ENCODE data around the gene SF3B3. TPM values are rescaled to one million over a fixed set of nuclear protein-coding genes. Genes with fewer than 3 reads are reported as not detected.

The SF3B3 gene
- total RNA-seq, 1 donor from 2014 or later = 188 TPM

- H3K27ac Mint-ChIP-seq = no peak overlapping the region
These were observed 40.2 kb upstream of the SF3B3 start for GRCh38 chr16:70483426-70483825.

GRCh38 chr16:70484867-70485266 lies 38.7 kb upstream of the SF3B3 start:
- H3K9me3 Mint-ChIP-seq = no peaks in the 10 kb centered on the region
- no peak overlapping the region for H3K4me3 ChIP-seq
- no peaks in the 10 kb centered on the region for H4K20me1 ChIP-seq (ENCODE audit: low read depth)
- TF ChIP-seq EZH2 (IDR thresholded peaks at IDR 0.05) (no peak), EZH2phosphoT487 (IDR thresholded peaks at IDR 0.05) (no peak), CTCF (IDR thresholded peaks at IDR 0.05) (no peak)
- H3K4me2 ChIP-seq = no peak overlapping the region
- H3K4me1 Mint-ChIP-seq = no peaks in the 10 kb centered on the region
- H3K36me3 Mint-ChIP-seq = peaks cover 8% of the 10 kb centered on the region
- no peaks in the 10 kb centered on the region for H3K9me3 ChIP-seq (ENCODE audit: low read depth)
- H3K27me3 Mint-ChIP-seq (ENCODE audit: insufficient read depth, low read depth) = peaks cover 3% of the 10 kb centered on the region
- H3K27ac Mint-ChIP-seq = no peak overlapping the region
- H3K9ac ChIP-seq = no peak overlapping the region
- H3K4me3 Mint-ChIP-seq = no peak overlapping the region
- no peak for DNase-seq (ENCODE audit: low spot score)
- H3K27ac ChIP-seq = no peak overlapping the region
- H2AFZ ChIP-seq (replicated peaks) = no peak overlapping the region
- H3F3A ChIP-seq (ENCODE audit: low read depth) = no peaks in the 10 kb centered on the region
- H3K27me3 ChIP-seq = no peaks in the 10 kb centered on the region
- H3K4me1 ChIP-seq = no peaks in the 10 kb centered on the region
- no peaks in the 10 kb centered on the region for H3K79me2 ChIP-seq (ENCODE audit: low read depth)
- H3K36me3 ChIP-seq = no peaks in the 10 kb centered on the region

More at GRCh38 chr16:70483426-70483825, 40.2 kb upstream of the SF3B3 start:
- H3F3A ChIP-seq (ENCODE audit: low read depth) = no peaks in the 10 kb centered on the region
- no peak overlapping the region for H3K4me2 ChIP-seq
- TF ChIP-seq EZH2phosphoT487 (IDR thresholded peaks at IDR 0.05) = no peak
- TF ChIP-seq CTCF (IDR thresholded peaks at IDR 0.05) = no peak
- TF ChIP-seq EZH2 (IDR thresholded peaks at IDR 0.05) = no peak
- Mint-ChIP-seq H3K4me3 (no peak overlapping the region), H3K27me3 (ENCODE audit: insufficient read depth, low read depth) (peaks cover 3% of the 10 kb centered on the region), H3K4me1 (no peaks in the 10 kb centered on the region), H3K36me3 (peaks cover 8% of the 10 kb centered on the region), H3K9me3 (no peaks in the 10 kb centered on the region)
- H3K27me3 ChIP-seq = no peaks in the 10 kb centered on the region
- H2AFZ ChIP-seq (replicated peaks) = no peak overlapping the region
- no peak overlapping the region for H3K27ac ChIP-seq
- H3K4me1 ChIP-seq = no peaks in the 10 kb centered on the region
- H3K9ac ChIP-seq = no peak overlapping the region
- no peaks in the 10 kb centered on the region for H4K20me1 ChIP-seq (ENCODE audit: low read depth)
- no peak for DNase-seq (ENCODE audit: low spot score)
- no peak overlapping the region for H3K4me3 ChIP-seq
- no peaks in the 10 kb centered on the region for H3K36me3 ChIP-seq
- no peaks in the 10 kb centered on the region for H3K9me3 ChIP-seq (ENCODE audit: low read depth)
- no peaks in the 10 kb centered on the region for H3K79me2 ChIP-seq (ENCODE audit: low read depth)

- H3K4me1 Mint-ChIP-seq = no peaks in the 10 kb centered on the region
- no peak overlapping the region for H3K4me3 Mint-ChIP-seq
- no peaks in the 10 kb centered on the region for H3K79me2 ChIP-seq (ENCODE audit: low read depth)
- no peaks in the 10 kb centered on the region for H3F3A ChIP-seq (ENCODE audit: low read depth)
- H3K9ac ChIP-seq = no peak overlapping the region
- no peak overlapping the region for H3K27ac Mint-ChIP-seq
- no peak overlapping the region for H3K27ac ChIP-seq
- no peaks in the 10 kb centered on the region for H3K9me3 ChIP-seq (ENCODE audit: low read depth)
- H3K4me2 ChIP-seq = no peak overlapping the region
- H3K36me3 ChIP-seq = no peaks in the 10 kb centered on the region
- H3K36me3 Mint-ChIP-seq = peaks cover 19% of the 10 kb centered on the region
- H3K9me3 Mint-ChIP-seq = no peaks in the 10 kb centered on the region
- no peak for DNase-seq (ENCODE audit: low spot score)
- no peaks in the 10 kb centered on the region for H3K27me3 ChIP-seq
- no peak for TF ChIP-seq CTCF (IDR thresholded peaks at IDR 0.05)
- H3K4me1 ChIP-seq = no peaks in the 10 kb centered on the region
- peaks cover 6% of the 10 kb centered on the region for H3K27me3 Mint-ChIP-seq (ENCODE audit: insufficient read depth, low read depth)
- H2AFZ ChIP-seq (replicated peaks) = no peak overlapping the region
- H3K4me3 ChIP-seq = no peak overlapping the region
- no peaks in the 10 kb centered on the region for H4K20me1 ChIP-seq (ENCODE audit: low read depth)
These were observed 33.4 kb upstream of the SF3B3 start for GRCh38 chr16:70490261-70490660.
